GM21786 (cell line): ENCODE measurements around the gene ADARB1.

ENCODE experiments used
- ATAC-seq: cut with Tn5 transposase; IDR thresholded peaks from one replicate; pipeline ENCODE4 v1.9.1; 2021; ENCODE audit not compliant: unreplicated experiment

The ADARB1 gene

DNA sequence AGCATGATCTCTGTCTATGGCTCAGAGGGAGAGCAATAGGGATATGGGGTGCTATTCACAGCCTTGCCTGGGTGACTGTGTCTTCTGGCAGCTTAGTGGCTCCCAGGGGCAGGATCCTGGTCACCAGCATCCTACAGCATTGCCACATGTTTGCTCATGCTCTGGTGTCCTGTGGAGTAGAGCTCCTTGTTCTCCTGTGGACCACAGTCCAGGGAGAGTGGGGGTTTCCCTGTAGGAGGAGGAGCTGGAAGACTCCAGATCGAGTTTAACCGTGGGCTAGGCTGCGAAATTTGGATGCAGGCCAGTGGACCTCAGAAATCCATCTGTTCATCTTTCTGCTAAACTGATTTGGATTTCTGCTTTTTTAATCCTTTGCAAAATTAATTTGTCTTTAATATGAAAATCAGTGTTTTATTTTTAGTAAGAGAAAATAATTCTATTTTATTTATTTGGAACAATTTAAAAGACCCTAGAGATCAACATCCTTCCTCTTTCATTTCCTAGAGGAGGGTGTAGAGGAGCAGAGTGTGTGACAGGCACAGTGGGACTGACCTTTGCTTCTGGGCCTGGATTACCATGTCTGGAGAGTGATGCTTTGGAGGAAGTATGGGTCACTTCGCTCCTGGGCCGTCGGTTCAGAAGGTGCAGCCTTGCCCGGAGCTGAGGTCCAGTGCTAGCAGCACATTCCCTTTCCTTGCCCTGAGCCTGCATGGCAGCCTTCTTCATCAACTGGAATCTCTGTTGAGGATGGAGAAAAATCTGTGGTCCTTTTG, 17.4 kb downstream of the ADARB1 start:
- ATAC-seq = no peak

DNA sequence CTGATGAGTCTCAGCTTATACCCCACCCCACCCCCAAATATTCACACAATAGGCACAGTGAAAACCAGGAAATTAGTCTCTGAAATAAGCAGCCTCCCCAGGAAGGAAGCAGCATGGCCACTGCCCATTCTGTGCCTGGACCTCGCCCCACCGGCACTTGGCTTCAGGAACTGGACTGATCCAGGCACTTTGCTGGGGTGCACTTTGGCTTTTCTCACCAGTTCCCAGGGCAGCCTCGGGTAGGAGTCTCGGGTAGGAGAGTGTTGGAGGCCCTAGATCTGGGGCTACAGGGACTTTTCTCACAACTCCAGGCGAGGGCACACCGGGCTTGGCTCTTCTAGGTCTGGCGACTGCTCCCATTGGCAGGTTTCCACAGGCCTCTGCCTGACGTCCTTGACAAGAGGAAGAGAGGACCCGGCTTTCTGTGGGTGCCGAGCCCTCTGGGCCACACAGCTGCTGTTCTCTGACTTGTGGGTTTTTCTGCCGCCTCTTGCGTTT, 18.7 kb downstream of the ADARB1 start:
- no peak for ATAC-seq

DNA sequence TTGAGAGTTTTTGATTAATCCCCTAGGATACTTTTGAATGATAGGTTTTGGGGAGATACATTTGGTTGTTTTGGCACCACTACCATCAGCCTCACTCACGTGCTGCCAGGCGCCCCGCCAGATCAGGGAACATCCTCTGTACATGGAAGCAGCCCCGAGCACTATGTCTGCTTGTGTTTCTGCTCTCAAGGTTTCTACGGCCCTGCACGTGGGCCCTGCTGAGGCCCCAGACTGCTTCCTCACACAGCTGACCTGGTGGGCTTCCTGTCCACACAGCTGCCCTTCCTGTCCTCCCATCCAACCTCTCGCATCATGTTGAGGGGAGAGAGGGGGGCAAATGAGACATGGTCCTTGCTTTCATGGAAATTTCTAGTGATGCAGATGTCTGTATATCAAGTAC, 20.0 kb downstream of the ADARB1 start:
- ATAC-seq = no peak

DNA sequence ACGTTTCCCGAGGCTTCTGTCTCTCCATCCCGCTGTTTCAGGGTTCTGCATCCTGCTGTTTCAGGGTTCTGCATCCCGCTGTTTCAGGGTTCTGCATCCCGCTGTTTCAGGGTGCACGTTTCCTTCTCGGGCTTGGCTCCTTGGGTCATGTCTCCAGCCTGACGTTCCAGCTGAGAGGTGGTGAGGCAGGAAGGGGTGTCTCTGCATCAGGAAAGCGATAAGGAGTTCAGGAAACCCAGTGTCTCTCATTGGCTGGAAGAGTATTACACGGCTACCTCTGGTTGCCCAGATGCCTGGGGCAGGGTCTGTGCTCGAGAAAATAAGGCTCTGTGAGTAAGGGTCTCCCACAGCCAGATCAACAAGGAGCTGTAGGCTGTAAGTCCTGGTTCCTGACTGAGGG, 21.1 kb downstream of the ADARB1 start:
- ATAC-seq = no peak

DNA sequence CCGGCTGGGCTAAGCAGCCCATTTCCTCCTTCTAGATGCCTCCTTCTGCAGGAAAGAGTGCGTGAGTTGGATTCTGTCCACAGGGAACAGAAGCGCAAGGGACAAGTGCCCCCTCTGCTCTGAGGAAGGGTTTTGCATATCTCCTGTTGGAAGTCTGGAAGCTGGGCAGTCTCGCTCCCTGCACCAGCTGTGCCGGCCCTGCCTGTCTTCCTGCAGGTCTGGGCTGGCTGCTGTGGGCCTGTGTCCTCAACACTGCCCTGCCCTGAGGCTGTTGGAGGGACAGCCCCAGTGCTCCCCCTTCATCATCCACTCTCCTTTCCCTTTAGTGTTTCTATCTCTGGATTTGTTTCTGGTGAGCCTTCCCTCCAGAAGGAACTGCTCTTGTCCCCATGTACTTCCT, 21.8 kb downstream of the ADARB1 start:
- ATAC-seq = no peak

DNA sequence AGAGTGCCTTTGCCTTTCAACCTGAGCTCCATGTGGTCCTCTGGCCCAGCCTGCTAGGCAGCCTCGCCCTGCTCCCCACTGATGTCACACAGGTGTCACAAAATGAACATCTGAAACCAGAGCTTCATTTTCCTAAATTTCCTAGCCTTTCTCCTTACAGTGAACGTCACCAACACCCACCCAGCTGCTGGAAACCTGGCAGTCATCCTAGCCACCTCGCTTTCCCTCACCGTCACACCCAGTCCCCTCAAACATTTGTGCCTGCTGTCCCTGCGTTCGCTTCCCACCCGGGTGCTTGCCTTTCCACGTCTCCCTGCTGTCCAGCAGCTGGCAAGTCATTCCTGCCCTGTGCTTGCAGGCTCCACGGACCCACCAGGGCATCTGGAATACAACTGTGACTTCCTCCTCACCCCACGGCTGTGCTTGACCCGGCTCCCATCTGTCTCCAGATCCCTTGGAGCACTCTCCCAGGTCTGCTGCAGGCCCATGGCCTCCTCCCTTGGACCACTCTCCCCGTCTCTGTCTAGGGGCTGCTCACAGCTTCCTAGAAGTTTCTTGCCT, 23.5 kb downstream of the ADARB1 start:
- ATAC-seq = no peak

DNA sequence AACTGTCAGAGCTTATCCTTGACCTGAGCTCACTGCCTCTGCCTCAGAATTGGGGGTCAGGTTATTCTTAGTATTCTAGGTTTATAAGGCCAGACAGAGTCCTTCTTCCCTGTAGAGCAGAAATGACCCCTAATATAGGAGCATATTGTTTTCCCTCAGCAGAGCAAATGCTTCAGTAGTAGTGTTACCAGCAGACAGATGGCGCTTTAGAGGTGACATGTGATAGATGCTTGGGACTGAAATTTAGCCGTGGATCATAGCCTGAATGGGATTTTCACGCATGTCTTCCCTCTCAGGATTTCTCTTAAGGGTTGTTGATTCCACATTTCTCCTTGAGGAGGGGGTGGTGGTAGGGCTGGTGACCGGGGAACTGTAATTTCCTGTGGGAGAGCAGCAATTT, 24.5 kb downstream of the ADARB1 start:
- no peak for ATAC-seq

DNA sequence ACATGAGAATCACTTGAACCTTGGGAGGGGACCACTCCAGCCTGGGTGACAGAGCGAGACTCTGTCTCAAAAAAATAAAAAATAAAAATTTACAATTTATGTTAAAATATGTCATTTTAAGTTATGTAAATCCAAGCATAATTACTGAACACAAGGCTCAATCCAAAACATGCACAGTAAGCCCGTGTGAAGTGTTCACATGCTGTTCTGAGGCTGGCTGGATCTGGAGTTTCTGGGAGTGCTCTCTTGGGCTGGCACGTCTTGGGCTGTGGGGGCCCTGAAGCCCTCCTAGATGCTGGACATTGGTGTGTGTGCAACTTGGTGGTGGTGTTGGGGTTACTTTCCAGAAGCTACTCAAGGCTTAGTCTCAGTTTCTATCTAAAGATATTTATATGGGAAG, 25.2 kb downstream of the ADARB1 start:
- ATAC-seq = no peak

DNA sequence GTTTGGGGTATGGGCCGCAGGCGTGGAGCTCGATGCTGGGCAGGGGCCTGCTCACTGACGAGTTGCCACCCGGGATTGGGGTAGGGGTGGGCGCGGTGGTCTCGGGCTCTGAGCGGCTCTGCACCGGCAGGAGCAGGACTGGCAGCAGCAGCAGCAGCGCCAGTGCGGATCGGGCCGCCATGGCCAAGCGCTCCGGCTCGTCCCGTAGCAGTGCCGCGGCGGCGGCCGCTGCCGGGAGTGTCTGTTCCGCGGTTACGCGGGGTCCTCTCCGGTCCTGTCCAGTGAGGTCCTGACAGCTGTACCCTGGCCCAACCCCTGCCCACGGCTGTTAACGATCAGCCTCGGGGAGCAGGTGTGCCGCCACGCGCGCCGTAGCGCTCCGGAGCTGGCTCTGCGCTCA, 26.5 kb downstream of the ADARB1 start:
- no peak for ATAC-seq

DNA sequence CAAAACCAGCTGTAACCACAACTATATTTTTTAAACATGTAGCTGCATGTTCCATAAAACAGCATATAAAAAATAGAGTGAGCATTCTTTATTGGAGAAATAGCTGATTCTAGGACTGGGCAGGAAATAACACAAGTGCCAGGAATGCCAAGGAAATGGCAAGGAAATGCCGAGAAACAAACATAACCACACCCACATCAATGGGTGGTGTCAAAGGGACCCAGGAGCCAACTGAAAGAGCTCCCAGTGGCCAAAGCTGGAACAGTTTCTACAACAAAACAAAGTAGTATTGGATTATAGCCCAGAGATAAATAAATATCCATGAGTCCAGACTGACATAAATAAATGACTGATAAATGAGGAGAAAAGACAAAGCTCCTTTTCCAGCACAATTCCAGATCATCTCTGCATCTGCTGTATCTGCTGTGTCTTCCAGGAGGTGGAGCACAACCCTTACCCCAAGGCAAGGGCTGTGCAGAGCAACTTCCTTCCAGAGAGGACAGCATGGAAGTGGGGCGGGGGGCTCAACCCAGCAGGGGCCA, 28.1 kb downstream of the ADARB1 start:
- no peak for ATAC-seq

DNA sequence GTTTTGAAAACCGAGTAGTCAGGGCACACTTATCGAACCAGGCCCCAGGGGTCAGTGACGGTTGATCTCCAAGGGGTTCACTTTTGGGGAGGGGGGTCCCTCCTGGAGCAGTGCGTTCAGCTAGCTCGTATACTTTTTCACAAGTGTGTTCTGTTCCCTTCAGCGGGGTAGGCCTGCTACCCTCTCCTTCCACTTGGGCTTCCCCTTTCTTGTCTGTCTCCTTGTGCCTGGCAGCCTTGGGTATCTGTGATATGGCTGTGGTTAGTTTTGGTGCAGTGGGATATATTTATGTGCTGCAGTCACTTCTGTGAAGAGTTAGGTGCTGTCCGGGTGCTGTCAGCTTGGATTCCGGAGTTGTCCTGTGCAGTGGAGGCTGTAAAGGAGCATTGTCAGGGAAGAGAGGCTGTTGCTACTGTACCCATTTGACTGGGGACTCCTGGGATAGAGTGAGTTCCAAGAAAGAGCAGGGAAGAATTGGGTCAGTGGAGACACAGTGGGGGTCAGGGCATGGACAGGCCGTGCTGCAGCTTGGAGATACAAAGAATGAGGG, 29.7 kb downstream of the ADARB1 start:
- no peak for ATAC-seq

DNA sequence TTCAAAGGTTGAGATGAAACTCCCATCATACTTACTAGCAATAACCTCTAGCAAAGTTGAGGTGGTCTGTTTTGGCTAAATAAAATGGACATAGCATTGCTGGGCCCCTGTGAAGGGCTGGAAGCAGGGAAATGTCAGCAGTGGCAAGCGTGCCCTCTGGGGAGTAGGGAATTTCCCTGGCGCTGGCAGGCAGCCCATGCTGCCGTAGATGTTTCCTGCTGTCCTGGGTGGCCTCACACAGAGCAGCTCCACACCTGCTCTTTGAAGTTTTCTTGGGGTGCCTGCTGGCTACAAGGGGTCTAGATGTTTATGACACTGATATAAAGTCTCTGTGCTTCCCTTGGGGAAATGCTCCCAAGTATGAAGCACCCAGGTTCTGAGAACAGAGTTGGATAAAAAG, 30.2 kb downstream of the ADARB1 start:
- ATAC-seq = no peak

DNA sequence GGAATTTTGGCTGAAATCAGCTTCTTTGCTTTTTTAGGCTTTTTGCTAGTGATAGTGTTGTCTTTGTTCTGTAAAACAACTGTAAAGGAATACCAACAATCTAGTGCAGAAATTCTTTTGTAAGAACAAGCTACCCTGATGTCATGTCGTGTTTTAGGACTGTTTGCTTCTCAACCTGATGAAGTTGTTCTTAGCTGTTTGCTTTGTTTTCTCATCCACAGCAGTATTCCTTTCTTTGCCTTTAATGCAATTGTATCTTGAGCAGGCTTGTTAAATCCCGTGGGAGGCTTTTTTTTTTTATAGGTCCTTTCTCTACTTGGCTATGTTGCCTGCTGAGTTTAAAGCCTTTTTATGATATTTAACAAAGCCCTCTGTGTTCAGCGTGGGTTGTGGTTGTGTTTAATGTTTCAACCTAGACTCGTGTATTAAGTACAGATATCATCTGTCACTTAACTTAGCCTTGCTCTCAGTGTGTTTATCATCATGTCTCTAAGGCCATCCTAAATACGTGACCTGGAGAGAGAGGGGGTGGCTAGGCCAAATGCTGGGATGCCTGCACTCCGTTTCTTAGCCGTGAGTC, 31.6 kb downstream of the ADARB1 start:
- ATAC-seq = no peak

DNA sequence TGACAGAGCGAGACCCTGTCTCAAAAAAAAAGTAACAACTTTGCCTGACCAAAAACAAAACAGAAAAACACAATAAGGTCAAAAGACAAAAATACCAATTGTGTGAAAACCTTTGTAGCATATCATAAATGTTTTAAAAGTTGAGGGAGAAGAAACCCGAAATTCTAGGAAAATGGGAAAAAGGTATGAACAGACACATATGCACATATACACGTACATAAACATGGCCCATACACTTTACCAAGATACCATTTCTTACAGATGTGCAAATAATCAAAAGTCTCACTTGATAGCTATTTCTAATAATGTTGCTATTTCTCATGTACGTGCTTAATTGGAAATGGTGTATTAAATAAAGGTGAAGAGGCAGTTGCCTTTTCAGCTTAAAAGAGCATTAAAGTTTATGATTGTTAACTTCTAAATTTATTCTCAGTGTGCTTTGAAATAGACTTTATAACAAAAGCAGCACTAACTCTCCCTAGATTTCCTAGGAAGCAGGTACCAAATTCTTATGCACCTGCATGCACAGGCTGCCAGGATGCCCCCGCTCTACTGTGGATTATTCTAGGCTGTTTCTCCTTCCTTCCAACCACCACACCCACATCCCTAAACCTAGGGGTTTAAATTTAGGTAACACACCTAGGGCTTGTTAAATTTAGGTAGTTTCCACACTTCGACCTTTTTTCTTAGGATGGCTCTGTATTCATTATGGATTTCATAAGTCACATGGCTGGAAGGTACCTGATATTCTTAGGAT, 33.8 kb downstream of the ADARB1 start:
- no peak for ATAC-seq

DNA sequence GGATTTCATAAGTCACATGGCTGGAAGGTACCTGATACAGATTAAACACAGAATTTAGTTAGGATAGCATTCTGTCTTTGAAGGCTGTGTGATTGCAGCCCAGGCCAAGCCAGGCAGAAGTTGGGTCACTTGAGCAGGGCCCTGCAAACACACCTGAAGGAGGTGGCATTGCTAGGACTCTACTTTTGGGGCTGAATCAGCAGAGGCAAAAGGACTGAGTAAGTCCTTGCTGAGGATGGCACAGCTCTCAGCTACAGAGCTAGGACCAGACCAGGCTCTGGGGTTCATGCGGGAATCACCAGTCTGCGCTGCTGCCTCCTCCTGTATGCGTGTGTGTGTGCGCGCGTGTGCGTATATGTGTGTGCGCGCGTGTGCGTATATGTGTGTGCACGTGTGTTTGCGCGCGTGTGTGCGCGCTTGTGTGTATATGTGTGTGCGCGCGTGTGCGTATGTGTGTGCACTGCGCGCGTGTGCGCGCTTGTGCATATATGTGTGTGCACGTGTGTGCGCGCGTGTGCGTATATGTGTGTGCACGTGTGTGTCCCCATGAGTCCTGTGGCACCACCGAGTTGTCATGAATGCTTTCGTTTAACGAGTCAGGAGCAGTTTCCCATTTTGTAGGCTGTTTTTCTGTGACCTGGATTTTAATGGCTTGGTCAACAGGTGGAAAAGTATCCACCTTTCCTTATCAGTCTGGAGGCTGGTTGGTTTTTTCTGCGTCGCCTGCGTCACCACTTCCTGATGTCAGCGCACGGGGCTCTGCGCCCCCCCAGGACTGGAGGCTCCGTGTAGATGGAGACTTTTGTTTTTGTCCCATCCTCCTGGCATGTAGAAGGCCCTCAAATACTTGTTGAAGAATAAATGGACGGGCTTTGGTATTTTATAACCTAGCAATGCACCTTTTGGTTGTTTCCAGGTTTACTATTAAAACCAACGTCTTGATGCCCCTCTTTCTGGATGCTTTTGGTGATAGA, 34.7 kb downstream of the ADARB1 start:
- ATAC-seq = no peak

DNA sequence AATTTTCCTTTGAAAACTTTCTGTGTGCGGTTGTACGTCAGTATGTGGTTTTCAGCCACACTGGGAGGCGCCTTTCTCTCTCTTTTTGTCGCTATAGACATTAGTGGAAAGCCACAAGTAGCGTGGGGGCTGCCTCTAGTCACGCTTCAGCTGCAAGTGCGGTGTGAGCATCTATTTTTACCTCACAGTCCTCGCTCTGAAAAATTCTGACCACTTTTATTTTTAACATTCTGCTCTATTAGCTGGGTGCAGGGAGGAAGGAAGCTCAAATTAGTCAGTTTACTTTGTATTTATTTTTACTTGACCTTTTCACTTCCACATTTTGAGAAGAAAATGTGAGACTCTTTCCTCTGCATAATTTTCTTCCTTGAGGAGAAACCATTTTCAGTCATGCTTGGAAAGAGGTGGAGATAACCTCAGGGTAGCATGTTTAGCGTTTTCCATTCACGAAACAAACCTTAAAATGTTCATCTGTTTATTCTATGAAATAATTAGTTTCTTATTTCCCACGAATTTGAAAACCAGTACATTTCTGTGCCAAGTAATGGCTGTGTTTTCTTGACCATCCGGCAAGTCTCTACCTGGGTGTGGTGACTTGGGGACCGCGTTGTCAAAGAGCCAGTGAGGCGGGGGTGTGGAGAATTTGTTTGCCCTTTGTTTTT, 35.6 kb downstream of the ADARB1 start:
- peak; percentile 82 for ATAC-seq

DNA sequence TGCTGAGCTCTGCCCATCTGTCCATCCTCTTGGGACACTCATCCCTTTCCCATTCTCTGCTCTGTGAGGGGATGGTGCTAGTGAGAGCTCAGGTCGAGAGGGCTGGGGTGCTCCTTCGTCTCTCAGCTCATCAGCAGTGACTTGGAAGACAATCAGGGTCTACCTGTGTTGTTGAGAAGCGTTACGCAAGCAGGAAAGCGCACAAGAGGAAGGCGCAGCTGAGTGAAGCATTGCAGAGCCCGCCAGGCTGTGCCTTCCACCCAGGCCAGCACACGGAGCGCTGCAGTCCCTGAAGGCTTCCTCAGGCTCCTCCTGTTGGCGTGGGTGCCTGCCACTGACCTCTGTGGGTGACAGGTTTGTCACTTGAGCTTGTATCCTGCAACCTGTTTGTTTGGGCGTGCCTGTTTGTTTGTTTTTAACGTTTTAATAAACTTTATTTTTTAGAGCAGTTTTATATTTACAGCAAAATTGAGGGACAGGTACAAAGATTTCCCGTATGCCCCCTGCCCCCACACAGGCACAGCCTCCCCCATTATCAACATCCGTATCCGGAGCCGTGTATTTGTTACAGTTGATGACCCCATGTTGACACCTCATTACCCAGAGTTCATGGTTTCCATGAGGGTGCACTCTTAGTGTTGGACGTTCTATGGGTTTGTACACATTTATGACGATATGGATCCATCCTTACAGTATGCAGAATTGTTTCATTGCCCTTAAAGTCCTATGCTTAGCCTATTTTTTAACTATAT, 36.7 kb downstream of the ADARB1 start:
- no peak for ATAC-seq

DNA sequence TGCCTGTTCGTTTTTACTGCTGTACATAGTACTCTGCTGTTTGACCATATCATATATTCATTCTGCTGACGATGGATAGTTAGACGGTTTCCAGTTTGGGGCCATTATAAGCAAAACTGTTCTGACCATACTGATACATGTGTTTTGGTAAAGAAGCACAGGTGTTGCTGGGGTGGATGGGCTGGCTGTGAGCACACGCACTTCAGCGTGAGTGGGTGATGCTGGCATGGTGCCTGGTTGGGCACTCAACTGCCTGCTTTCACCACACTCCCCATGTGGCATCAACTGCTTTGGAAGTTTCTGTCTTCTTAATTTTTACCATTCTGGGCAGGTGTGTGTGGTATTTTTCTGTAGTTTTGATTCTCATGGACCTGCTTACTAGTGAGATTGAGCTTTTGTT, 37.3 kb downstream of the ADARB1 start:
- ATAC-seq = no peak

DNA sequence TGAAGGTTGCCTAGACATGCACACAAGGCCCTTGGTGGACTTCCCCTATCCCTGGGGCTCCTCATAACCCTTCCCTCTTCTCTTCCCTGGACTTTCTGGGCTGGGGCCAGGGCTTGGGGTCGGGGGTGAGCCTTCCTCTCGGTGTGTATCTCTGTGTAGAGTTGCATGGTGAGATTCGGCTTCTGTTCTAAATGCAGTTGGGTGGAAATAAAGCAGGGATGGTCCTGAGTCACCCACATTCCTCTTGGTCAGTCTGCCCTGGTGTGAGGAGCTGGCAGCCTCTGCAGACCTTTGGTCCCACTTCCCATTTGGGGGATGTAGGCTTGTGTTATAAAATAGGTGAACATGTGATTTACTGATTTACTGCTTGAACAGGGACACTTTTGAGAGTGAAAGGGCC, 38.0 kb downstream of the ADARB1 start:
- ATAC-seq = no peak
